CD4-positive, alpha-beta T cell treated with Interleukin-2 at 100 ng/mL for 4 hours (primary cell): ENCODE measurements around the gene FBXL16.
"Not testable (repeated sequence)": the region's sequence is repeated elsewhere in the genome, so short reads cannot be mapped to it uniquely, and the experiment has no call there.

Experiments used
- DNase-seq: peaks from one replicate; pipeline ENCODE4 v3.0.0-alpha.2; 2020; ENCODE audit warnings: low spot score

The FBXL16 gene

DNA sequence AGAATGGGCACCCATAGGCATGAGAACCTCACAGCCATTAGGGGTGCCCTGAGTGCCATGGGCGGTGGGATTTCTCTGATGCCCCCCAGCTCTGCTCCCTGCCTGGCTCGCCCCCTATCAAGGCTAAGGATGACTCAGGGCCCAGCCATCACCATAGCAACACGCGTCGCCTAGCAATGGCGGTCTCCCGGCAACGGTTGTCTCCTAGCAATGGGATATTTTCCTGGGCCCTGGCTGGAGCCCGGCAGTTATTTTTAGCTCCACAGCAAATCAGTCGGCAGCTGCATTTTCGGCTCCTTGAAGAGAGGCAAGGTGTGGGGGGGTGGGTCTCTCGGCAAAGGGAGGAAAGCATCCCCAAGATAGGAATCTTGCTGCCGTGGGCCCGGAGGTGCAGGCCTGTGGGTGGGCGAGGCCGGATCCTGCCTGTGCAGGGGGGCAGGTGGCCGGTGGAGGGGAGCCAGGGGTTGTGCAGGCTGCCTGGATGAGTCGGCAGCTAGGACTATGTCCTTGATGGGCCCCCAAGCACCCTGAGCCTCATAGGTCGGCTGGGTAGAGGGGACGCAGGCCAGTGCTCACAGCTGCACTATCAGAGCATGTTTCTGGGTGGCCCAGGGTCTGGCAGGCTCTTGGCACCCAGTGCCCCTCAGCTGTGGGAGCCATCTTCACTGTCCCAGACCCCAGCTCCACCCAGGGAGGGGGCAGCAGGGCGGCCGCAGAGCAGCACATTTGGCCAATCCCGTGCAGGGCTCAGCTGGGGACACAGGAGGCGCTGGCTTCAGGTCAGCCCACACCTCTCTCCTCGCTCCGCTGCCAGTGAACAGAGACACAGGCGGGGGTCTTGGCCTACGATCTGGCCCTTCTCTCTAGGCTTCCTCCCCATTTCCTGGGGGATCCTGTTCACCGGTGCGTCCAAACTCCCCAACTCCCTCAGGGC lies 4.2 kb upstream of the FBXL16 start:
- no peak for DNase-seq

DNA sequence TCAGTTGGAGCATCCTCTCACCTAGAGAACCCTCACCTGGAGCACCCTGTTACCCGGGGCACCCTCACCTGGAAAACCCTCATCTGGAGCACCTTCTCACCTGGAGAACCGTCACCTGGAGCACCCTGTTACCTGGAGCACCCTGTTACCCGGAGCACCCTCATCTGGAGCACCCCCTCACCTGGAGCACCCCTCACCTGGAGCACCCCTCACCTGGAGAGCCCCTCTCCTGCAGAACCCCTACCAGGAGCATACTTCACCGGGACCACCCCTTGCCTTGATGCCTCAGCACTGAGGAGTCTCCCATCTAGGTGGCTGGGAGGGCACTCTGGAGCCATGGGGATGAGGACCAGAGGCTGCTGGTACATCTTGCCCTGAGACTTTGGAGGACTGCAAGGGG lies 3.4 kb upstream of the FBXL16 start:
- no peak for DNase-seq

DNA sequence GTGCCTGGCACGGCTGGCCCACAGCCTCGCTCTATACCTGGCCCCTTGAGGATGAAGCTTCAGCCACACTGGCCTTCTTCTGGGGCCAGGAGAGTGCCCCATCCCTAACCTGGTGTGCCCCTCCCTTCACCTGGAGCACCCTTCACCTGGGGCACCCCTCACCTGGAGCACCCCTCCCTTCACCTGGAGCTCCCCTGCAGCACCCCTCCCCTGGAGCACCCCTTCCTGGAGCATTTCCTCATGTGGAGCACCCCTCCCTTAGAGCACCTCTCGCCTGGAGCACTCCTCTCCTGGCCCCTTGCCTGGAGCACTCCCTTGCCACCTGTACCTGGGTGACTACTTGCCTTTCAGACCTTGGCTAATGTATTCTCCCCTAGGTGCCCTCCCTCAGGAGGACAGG lies 2.4 kb upstream of the FBXL16 start:
- DNase-seq = no peak

DNA sequence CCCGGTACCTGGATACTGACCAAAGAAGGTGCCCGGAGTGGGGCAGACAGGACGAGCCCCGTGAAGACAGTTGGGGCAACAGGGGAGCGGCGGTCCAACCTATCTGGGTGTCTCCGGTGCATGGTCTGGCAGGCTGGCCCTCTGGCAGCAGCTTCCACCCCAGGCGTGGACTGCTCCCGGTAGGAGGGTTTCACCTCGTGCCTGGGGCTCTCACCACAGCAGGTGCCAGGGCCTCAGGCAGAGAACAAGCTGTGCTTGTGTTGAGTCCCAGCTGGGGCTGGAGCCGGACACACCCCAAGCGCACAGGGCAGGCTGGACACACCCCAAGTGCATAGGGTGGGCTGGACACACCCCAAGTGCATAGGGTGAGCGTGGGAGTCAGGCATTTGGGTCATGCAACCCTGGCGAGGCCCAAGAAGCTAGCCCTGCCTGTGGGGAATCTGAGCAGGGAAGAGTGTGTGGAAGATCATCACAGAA lies 1.5 kb upstream of the FBXL16 start:
- DNase-seq = no peak

DNA sequence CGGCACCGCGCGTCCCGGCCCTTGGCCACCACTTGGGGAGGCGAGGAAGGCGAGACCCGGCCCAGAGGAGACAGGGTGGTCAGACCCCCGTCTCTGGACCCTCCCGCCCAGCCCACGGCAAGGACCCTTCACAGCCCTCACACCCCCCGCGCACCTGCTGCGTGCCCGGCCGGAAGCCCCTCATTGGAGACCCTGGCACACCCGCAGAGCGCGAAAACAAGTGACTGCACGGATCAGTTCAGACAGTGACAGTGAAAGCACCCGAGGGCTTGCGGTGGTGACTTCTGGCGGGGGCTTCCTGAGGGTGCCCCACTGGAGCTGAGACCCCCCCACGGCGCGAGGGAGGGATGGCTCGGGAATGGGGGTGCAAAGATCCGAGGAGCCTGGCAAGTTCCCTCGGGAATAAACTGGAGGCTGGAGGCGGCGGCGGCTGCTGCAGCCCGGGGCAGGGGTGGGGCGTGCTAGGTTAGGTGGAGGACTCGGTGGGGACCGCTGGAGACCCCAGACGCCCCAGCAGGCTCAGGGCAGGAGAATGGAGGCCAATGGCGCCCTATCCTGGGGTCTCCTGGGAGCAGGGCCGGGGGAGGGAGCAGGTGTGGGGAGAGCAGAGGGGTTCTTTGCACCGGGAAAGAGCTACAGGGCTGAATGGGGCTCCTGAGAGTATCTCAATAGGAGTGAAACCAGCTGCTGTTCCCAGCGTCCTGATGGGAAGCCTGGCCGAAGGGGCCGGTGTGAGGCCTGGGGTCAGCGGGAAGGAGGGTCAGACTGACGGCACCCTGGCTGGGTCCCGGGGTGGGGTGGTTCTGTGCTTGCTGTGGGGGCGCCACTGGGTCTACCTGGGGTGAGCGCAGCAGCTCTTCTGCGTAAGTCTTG lies 824 bp upstream of the FBXL16 start:
- no peak for DNase-seq

DNA sequence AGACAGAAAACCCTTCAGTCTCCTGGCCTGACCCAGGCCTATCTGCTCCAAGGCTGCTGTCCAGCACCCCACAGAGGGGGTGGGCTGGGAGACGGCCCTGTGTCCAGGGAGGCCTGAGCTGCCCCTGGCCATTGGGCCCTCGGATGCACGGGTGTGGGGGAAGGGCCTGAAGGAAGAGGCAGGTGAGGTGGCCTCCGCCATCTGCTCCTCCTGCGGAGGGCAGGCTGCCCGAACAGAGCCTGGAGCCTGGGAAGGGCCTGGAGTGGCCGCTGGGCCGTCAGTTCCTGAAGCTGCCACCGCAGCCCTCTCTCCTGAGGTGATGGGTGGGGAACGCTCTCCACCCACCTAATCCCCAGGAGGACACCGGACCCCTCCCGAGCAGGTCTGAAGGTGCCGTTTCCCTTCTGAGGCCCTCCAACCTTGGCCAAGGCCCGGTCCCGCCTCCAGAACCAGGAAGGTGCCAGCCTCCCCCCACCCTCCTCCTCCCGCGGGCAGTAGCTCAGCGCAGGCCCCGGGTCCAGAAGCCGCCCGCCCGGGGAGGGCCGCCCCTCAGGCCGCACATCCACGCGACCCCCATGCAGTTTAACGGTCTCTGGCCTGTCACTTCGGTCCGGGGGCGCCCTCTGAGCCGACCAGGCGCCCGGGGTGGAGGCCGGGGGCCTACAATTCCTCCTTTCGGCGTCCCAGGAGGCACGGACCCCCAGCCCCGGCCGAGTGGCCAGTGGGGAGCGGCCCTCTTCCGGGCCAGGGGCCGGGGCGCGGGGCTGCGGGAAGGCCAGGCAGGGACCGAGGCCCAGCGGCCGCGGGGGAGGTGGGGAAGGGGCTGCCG lies 835 bp downstream of the FBXL16 start:
- no peak for DNase-seq

DNA sequence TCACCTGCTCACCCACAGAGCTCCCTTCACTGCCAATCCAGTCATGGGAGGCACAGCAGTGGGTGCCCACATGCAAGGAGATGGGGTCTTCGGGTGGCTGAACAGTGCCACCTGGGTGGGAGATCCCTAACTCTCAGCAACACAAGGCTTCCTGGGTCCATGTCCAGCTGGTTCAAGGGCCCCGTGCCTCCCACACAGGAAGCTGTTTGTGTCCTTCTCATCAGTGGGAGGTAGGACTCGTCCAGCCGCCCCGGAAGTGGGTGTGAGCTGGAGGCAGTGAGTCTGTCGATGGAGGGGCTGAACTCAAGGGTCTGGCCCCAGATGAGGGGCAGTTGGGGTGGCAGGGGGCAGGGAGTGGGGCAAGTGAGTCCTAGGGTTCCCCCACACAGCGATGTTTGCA lies 1.6 kb downstream of the FBXL16 start:
- DNase-seq = no peak

DNA sequence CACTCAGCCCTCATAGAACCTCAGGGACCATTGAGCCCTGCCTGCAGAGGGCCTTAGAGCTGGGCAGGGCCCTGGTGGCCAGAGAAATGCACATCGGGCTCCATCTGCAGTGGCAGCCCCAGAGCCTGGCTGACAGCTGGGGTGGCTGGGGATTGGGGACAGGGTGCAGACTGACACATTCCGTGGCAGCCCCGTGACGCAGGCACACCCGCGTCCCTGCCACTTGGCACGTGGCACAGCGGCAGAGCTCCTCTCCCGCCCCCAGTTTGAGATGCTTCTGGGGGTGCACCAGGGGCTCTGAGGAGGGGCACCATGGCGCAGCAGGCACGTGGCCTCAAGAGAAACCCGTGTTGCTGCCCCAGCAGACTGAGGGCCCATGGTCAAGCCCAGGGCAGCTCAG lies 2.2 kb downstream of the FBXL16 start:
- DNase-seq = no peak

DNA sequence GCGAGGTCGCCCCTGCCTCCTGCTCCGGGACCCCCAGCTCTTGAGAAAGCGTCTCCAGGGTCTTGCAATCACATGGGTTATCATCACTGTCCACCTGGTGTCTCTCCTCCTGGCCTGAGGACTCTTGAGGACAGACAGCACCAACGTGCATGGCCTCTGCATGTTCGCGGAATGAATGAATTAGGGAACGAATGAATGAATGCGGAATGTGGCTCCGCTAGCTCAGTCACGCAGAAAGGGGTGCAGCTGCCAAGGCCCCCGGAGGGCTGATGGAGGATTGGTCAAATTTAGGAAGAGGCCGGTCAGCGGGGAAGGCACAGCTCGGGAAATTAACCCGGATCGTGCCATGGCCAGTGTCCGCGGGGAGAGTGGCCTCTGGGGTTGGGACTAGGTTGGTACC lies 3.3 kb downstream of the FBXL16 start:
- DNase-seq = no peak

DNA sequence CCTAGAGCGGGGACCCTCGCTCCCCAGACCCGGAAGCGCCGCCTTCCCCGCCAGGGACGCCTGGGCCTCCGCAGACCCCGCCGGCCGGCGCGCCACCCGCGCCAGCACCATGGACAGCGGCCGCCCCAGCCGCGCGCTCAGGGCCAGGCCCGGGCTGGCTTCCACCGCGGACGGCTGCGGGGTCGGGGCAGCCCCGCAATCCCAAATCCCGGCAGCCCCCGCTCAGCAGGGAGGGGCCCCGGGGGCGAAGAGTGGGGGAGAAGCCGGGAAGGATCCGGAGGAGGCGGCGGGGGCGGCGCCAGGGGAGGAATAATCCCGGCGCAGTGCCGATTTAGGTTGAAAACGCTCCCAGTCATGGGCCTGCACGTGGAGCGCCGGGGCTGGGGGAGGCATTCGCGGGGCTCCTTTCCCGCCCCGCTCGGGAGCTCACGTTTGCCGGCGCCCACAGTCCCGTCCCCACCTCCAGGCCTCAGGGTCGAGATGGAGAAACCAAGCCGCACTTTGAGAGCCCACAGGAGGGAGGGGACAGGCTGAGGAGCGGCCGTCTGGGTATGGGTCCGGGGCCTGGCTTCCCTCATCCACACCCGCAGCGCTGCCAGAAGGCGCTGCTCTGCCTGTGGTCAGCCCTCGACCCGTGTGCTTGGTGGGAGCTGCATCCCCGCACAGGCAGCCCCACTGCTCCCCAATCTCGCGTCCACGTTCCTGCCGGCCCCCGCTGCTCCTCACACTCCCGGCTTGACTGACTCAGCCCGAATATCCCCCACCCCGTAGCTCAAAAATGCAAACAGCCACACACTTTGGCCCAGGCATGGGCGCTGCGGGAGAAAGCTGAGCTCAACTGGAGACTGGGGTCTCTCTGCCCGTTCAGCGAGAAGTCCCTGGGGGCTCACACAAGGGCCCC lies 4.7 kb downstream of the FBXL16 start:
- peak; percentile 52 for DNase-seq

DNA sequence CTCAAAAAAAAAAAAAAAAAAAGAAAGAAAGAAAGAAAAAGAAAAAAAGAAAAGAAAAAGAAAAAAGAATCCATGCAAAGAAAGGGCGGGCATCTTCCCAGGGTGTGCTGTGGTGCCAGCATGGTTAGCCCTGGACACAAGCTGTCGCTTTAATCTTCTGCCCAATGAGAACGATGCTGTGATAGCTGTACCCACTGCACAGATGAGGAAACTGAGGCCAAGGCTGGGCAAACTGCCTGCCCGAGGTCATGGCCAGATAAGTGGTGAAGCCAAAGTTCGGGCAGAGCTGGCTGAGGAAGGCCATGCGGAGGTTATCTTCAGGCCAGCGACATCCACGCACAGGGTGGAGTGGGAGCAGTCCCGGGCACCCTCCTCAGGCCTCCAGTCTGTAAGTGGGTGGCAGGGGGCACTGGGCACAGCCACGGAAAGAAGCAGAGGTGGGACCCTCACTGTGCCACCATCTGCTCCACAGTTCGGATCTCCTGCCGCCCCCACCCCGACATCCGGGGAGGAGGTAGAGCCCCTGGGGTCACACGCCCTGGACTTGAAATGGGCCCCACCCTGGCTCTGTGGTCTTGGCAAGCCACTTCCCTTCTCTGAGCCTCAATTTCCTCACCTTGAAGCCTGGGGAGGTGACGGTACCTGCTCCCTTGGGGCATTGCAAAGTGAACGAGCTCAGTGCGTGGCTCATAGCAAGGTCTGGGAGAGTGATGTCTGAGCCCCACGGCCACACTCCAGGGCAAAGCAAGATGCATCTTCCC lies 6.5 kb downstream of the FBXL16 start:
- no peak for DNase-seq

DNA sequence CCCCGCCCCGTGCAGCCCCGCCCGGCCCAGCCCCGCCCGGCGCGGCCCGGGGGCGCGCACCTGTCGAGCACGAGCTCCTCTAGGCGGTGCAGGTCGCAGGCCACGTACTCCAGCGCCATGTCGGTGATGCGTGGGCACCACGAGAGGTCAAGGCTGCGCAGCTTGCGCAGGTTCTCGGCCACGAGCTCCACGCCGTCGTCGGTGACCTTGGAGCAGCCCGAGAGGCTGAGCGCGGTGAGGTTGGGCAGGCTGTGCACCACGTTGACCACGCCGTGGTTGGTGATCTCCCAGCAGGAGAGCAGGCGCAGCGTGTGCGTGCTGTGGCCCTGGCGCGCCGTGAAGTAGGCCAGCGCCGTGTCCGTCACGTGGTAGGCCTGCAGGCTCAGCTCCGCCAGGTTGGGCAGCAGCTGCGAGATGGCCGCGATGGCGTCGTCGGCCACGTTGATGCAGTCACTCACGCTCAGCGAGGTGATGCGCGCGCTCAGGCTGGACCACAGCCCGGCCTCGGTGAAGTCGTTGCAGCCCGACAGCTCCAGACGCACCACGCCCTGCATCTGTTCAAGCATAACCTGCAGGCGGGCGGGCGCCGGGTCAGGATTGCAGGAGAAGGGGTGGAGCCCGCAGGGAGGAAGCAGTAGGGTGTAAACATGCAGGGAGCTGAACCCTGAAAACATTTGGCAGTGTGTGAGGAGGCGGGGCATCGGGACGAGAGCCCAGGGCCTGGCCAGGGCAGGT lies 10.1 kb downstream of the FBXL16 start:
- DNase-seq = peak; percentile 69

DNA sequence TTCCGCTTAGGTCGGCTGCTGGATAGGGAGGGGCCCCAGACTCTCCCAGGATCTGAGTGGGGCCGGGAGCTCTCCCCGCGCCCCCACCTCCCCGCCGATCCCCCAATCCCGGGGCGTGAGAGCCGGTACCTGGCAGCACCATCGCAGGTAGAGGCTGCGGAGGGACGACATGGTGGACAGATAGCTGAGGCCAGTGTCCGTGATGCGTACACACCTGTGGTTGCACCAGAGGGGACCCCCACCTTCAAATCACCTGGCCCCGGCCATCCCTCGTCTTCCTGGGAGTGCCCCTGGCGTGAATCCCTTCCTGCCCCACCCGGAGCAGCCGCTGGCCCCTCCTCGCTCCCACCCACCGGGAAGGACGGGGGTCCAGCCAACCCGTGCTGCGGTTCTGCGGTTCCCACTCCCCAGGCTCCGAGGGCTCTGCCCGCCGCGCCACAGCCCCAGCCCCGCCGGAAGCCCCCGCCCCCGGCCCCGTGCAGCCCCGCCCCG lies 10.7 kb downstream of the FBXL16 start:
- DNase-seq = no peak

DNA sequence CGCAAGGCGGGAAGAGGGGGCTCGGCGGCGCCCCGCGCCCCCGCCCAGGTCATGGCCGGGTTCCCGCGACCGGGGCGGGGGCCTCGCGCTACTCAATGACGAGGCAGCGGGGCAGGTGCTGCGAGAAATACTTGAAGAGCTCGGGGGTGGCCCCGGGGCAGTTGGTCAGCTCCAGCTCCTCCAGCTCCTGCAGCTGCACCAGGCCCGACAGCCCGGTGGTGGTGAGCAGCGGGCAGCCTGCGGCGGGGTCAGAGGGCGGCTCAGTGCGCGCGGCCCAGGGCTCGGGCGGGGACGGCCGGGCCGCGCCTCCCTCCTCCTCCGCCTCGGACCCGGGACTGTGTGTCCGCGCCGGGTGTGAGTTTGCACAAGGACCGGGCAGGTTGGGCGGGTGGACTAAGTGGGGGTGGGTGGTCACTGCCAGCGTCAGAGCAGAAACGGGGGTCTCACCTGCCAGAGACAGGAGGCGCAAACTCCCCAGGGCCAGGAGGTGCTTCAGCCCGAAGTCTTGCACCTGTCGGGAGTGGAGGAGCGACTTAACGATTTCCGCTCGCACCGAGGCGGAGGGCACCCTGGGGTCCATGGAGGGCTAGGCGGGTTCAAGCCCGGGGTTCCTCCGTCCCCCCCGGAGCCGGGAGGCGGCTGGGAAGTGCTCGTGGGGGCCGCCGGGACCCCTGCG lies 11.3 kb downstream of the FBXL16 start:
- no peak for DNase-seq

DNA sequence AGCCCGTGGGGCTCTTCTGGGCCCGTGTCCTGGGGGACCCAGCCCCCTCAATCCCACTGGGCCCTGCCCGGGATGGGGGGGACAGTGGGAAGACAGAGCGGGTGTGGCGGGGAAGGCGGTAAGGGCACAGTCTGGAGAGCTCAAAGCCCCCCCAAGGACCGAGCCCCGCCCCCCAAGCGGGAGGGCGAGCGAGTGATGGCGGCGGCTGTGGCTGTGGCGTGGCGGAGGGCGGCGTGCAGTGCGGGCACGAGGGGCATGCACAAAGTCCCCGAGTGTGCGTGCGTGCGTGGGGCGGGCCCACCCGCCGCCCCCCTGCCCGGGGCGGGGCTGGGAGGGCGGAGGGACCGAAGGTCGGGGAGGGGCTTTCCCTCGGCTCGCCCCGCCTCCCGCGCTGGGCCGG lies 11.8 kb downstream of the FBXL16 start:
- no peak for DNase-seq

DNA sequence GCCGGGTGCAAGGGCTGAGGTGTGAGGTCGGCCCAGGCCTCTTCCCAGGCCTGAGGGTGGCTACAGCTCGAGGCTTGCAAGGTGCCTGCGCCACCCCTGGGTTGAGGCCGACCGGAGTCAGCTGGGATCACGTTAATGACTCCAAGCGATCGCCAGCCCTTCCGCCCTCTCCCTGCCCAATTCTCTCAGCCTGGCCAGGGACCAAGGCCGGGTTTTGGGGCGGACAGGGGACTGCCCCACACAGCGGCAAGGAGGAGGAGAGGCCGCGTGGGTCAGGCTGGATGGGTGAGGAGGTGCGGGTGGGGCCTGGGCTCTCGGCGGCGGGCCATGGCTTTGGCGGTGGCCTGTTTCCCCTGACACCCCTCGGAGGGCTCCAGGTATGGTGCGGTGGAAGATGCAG lies 12.2 kb downstream of the FBXL16 start:
- DNase-seq = no peak

DNA sequence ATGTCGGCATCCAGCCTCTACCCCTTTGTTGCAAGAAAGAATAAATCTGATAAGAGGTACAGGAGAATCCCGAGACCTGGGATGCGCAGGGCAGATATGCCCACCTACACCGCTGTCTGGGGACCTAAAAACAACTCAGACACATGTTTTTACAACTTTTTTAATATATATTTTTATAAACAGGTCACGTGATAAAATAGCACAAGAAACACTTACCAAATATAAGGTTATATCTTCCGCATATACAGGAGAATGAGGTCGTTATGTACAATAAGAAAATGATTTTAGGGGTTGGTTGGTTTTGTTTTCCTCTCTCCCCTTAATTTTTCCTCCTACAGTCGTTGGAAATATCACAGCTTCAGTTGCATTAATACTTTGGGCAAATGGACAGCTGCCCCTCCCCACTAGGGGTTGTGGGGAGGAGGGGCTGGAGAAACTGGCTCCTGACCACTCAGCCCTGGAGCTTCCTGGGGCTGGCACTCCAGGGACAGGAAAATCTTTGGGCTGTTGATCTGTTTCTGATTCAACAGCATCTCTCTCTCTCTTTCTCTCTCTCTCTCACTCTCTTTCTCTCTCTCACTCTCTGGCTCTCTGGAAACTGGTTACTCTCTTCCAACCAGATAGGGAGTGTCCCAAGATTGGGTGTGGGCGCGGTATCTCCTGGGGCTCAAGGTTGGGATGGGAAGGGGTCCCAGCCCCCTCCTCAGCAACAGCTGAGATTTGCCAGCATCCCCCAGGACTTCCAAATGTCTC lies 13.1 kb downstream of the FBXL16 start:
- no peak for DNase-seq

DNA sequence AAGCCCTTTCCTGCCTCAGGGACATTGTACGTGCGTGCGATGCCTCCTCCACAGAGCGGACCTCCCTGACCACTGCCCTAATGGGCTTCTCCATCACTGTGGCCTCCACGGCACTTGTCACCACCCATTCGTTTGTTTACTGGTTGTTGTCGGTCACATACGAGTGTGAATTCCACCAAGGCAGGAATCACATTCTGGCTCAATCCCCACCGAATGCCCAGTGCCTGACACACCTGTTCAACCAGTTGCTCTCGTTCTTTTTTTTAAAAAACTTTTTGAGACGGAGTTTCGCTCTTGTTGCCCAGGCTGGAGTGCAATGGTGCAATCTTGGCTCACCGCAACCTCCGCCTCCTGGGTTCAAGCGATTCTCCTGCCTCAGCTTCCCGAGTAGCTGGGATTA lies 14.4 kb downstream of the FBXL16 start:
- not testable (repeated sequence) for DNase-seq
